Measurements from ENCODE around the gene CNOT8.
"Not testable (repeated sequence)": the region's sequence is repeated elsewhere in the genome, so short reads cannot be mapped to it uniquely, and the experiment has no call there.

The CNOT8 gene

DNA sequence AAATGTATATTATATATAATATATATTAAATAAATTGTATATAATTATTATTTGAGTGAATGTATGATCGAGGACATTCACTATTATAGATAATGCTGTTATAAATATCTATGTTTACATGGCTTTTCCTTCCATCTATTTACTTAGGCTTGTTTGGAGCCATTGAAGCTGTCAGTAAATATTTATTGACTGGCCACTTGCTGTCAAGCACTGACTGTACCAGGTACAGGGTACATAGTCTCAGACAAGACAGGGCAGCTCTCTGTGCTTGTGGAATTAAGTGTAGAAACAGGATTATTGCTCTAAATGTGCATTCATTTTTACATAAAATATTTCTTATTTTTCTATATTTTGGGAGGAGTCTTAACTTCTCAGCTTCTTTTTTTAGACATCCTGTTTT is 24.4 kb upstream of the CNOT8 start:
- no peak overlapping the region for H3K4me3 ChIP-seq (ENCODE audit: control insufficient read depth, low read depth, low read length)
- no peak for DNase-seq (ENCODE audit: low read depth)
- TF ChIP-seq, protein P1, sequence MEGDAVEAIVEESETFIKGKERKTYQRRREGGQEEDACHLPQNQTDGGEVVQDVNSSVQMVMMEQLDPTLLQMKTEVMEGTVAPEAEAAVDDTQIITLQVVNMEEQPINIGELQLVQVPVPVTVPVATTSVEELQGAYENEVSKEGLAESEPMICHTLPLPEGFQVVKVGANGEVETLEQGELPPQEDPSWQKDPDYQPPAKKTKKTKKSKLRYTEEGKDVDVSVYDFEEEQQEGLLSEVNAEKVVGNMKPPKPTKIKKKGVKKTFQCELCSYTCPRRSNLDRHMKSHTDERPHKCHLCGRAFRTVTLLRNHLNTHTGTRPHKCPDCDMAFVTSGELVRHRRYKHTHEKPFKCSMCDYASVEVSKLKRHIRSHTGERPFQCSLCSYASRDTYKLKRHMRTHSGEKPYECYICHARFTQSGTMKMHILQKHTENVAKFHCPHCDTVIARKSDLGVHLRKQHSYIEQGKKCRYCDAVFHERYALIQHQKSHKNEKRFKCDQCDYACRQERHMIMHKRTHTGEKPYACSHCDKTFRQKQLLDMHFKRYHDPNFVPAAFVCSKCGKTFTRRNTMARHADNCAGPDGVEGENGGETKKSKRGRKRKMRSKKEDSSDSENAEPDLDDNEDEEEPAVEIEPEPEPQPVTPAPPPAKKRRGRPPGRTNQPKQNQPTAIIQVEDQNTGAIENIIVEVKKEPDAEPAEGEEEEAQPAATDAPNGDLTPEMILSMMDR (IDR thresholded peaks at IDR 0.05; ENCODE audit: control insufficient read depth, insufficient read depth, low read depth, low read length, missing control alignments), result no peak

DNA sequence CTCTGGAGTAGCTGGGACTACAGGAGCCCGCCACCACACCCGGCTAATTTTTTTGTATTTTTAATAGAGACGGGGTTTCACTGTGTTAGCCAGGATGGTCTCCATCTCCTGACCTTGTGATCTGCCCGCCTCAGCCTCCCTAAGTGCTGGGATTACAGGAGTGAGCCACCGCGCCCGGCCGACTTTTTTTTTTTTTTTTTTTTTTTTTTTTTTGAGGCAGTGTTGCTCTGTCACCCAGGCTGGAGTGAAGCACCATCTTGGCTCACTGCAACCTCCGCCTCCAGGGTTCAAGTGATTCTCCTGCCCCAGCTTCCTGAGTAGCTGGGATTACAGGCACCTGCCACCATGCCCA is 22.8 kb upstream of the CNOT8 start:
- not testable (repeated sequence) for DNase-seq (ENCODE audit: low read depth); H3K4me3 ChIP-seq (ENCODE audit: control insufficient read depth, low read depth, low read length)

DNA sequence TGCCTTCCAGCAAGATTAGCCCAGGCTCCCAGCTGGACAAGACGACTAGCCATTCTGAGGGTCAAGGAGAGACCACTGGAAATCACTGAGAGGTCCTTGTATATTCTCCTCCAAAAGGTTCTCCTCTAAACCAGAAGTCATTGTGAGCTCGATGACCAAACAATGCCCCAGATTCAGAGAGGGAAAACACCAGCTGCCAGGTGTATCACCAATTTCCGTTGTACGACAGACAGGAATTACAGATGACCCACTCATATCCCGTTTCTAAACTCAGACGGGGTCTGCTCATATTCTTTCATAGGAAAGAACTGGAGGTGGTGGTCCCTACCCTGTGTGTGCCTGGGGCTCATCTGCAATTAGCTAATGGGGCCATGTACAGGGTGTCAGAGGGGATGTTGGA is 22.2 kb upstream of the CNOT8 start:
- no peak for DNase-seq (ENCODE audit: low read depth)
- H3K4me3 ChIP-seq (ENCODE audit: control insufficient read depth, low read depth, low read length), result no peak overlapping the region
- TF ChIP-seq, protein P1 (IDR thresholded peaks at IDR 0.05; ENCODE audit: control insufficient read depth, insufficient read depth, low read depth, low read length, missing control alignments), result no peak

DNA sequence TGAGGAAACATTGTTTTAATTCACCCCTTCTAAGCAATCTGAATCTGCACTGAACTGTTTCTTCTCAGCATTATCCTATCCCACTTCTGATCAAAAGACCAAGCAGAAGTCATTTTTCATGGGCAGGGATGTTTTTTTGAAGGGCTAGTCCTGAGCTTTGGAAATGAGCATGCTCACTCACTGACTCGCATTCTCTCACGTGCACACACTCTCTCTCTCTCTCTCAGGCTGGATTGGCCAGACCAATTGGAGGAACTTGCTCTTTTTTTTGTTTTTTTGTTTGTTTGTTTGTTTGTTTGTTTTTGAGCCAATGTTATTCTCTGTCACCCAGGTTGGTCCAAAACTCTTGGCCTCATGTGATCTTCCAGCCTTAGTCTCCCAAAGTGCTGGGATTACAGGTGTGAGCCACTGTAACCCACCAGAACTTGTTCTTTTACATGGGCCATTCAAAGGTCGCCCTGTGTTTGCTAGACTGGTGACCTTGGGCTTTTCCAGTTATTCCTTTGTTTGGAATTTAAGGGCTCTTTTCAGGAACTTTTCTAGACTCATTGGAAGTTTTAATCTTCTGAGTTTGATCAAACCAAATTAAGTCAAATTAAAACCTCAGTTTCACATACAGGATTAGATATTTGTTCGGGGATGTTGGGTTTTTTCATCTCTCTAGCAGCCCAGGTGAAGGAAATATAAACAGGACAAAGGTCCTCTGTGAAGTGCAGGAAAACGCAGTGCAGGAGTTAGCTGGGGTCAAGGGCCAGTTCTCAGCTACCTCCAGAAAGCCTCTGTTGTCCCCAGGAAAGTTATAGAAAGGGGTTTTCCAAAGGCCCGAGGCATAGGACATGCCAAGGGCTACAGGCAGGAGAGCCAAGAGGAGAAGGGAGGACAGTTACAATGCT is 21.2 kb upstream of the CNOT8 start:
- TF ChIP-seq, protein P1 (IDR thresholded peaks at IDR 0.05; ENCODE audit: control insufficient read depth, insufficient read depth, low read depth, low read length, missing control alignments), result no peak
- DNase-seq (ENCODE audit: low read depth), result no peak
- no peak overlapping the region for H3K4me3 ChIP-seq (ENCODE audit: control insufficient read depth, low read depth, low read length)

DNA sequence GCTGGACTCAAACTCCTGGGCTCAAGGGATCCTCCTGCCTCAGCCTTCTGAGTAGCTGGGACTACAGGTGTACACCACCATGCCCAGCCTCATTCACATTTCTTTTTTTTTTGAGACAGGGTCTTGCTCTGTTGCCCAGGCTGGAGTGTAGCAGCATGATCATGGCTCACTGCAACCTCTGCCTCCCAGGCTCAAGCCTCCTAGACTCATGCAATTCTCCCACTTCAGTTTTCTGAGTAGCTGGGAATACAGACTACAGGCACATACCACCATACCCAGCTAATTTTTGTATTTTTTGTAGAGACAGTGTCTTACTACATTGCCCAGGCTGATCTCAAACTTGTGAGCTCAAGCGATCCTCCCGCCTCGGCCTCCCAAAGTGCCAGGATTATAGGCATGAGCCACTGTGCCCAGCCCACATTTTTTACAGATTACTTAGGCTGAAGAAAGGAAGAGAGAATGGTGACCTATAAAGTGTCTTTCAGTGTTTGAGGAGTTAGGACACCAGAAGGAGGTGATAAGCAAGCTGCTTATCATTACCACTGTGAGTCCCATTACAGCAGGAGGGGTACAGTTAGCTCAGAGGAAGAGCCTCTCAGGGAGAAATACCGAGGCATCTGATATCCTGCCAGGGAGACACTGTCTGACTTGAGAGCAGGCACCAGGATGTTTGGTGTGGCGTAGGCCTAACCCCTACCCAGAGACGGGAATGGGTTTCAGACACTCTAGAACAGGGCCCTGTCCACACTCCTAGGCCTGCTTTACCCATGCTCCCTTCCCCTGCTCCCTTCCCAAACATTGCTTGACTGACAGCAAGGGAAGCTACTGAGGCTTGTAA is 17.8 kb upstream of the CNOT8 start:
- DNase-seq (ENCODE audit: low read depth), result no peak
- TF ChIP-seq, protein P1 (IDR thresholded peaks at IDR 0.05; ENCODE audit: control insufficient read depth, insufficient read depth, low read depth, low read length, missing control alignments), result no peak
- H3K4me3 ChIP-seq (ENCODE audit: control insufficient read depth, low read depth, low read length), result no peak overlapping the region

DNA sequence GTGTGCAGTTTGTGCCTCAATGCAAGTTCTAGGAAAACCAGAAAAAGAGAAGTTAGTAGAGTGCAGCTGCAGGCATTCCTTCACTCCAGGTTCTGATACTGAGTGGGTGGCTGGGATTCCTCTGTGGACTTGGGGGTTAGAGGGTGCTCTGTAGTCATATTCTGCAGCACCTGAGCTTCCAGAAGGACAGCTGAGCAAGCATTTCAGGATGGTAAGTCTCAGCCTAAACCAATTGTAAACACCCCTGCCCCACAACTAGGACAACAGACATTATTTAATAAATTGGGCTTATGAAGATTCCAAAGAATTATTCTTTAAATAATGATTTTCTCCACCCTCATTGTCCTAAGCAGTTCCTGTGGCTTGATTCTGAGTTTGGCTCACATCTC is 17.2 kb upstream of the CNOT8 start:
- DNase-seq (ENCODE audit: low read depth), result no peak
- H3K4me3 ChIP-seq (ENCODE audit: control insufficient read depth, low read depth, low read length), result no peak overlapping the region
- TF ChIP-seq, protein P1 (IDR thresholded peaks at IDR 0.05; ENCODE audit: control insufficient read depth, insufficient read depth, low read depth, low read length, missing control alignments), result no peak
